Upper lobe of left lung (tissue), 4 donors: ENCODE results near the gene SGCD.

ENCODE experiments used
- EP300 ChIP-seq, 4 donors: sonication (generic); formaldehyde crosslinking; IDR thresholded peaks; one replicate each; pipeline ENCODE4 v1.5.1; 2017; ENCODE audit warnings: antibody characterized with exemption in 4 of 4, control low read depth in 2 of 4
- POLR2A ChIP-seq, 4 donors: fragments of 450-650 bp; IDR thresholded peaks; one replicate each; pipeline ENCODE4 v1.5.1; 2016 to 2017; ENCODE audit warnings: antibody characterized with exemption in 4 of 4, mild to moderate bottlenecking in 2 of 4
- TF ChIP-seq, protein P1 (sequence below), 6 experiments: fragments of 450-650 bp in 4 of 6; fragments of 200-600 bp in 2 of 6; sonication (generic) in 2 of 6; IDR thresholded peaks; one replicate each; pipeline ENCODE4 v1.5.1; 2016 to 2019; ENCODE audit warnings: antibody characterized with exemption in 6 of 6

DNA sequence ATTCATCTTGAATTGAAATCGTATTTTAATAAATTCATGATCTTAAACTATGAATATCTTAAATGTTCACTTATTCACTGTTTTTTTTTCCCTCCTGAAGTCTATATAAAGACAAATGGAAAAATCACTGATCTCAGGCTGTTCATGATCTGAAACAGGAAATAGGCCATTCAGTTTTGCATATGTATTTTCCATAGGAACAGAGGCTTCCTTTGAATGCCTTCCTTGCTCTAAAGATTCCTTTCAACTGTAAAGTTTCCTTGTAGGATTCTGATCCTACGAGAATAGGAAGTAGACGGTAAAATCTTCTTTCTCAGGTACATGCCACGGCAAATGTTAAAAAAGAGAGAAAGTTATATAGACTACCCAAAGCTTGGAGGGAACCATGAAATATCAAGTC, 328.8 kb downstream of the SGCD start:
- TF ChIP-seq, protein P1, sequence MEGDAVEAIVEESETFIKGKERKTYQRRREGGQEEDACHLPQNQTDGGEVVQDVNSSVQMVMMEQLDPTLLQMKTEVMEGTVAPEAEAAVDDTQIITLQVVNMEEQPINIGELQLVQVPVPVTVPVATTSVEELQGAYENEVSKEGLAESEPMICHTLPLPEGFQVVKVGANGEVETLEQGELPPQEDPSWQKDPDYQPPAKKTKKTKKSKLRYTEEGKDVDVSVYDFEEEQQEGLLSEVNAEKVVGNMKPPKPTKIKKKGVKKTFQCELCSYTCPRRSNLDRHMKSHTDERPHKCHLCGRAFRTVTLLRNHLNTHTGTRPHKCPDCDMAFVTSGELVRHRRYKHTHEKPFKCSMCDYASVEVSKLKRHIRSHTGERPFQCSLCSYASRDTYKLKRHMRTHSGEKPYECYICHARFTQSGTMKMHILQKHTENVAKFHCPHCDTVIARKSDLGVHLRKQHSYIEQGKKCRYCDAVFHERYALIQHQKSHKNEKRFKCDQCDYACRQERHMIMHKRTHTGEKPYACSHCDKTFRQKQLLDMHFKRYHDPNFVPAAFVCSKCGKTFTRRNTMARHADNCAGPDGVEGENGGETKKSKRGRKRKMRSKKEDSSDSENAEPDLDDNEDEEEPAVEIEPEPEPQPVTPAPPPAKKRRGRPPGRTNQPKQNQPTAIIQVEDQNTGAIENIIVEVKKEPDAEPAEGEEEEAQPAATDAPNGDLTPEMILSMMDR (IDR thresholded peaks at IDR 0.05): no peak
- TF ChIP-seq EP300 (IDR thresholded peaks at IDR 0.05): no peak
- TF ChIP-seq POLR2A (IDR thresholded peaks at IDR 0.05): no peak
